ENCODE results near the gene IL26.

GRCh38 chr12:68229956-68230355 lies 4.3 kb upstream of the IL26 start:
- TF ChIP-seq, protein P1, sequence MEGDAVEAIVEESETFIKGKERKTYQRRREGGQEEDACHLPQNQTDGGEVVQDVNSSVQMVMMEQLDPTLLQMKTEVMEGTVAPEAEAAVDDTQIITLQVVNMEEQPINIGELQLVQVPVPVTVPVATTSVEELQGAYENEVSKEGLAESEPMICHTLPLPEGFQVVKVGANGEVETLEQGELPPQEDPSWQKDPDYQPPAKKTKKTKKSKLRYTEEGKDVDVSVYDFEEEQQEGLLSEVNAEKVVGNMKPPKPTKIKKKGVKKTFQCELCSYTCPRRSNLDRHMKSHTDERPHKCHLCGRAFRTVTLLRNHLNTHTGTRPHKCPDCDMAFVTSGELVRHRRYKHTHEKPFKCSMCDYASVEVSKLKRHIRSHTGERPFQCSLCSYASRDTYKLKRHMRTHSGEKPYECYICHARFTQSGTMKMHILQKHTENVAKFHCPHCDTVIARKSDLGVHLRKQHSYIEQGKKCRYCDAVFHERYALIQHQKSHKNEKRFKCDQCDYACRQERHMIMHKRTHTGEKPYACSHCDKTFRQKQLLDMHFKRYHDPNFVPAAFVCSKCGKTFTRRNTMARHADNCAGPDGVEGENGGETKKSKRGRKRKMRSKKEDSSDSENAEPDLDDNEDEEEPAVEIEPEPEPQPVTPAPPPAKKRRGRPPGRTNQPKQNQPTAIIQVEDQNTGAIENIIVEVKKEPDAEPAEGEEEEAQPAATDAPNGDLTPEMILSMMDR (IDR thresholded peaks at IDR 0.05): no peak
- TF ChIP-seq POLR2A (IDR thresholded peaks at IDR 0.05): no peak

Data from adrenal gland (tissue), 5 donors.